Measurements from ENCODE around the gene NOTUM. TPM values are rescaled to one million over a fixed set of nuclear protein-coding genes. Genes with fewer than 3 reads are reported as not detected.

The NOTUM gene
- total and polyA plus RNA-seq, 9 of the 15 experiments (the other 6 are each of a cell fraction or from before 2014, with no cell fraction given): 0.03 to 14.0 (median 4.1) TPM

DNA sequence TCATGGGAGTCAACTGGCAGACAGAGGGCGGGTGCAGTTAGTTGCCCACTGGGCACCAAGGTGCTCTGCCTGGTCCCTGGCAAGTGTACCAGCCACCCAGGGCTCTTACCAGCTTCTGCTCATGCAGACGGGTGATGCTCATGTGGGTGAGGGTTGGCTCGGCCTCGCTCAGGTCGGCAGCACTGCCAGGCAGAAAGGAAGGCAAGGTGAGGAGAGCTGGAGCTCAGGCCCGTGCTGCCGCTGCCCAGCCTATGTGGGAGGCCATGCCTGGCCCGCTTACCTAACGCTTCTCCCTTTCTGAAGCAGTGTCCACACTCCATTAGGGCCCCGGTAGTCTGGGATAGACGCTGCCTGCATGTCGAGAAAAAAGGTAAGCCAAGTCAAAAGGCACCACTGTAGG is 45.7 kb downstream of the NOTUM start:
- in situ Hi-C loops (cut with MboI): no loop called here
- Histone ChIP-seq H4K20me1 (replicated peaks; ENCODE audit: control insufficient read depth, insufficient read depth, low read length) (peaks cover 25% of the 10 kb centered on the region), H3K9me3 (replicated peaks; ENCODE audit: control insufficient read depth, insufficient read depth, low read depth, low read length) (no peaks in the 10 kb centered on the region), H3K4me3 (no peak overlapping the region), H3K9ac (ENCODE audit: insufficient read depth in 1 of 2, low read depth in 2 of 2, low read length in 2 of 2) (no peak overlapping the region; a peak in 1 of 4 replicates), H3K9me1 (ENCODE audit: control insufficient read depth, insufficient read depth, low read length) (peaks cover 2% of the 10 kb centered on the region), H3K4me2 (ENCODE audit: insufficient read depth, low read length) (no peak overlapping the region), H3K4me1 (replicated peaks in 1 of 2; ENCODE audit: control insufficient read depth in 2 of 2, insufficient read depth in 2 of 2, low read length in 2 of 2) (peaks cover 35 to 87% of the 10 kb centered on the region in 2 experiments), H3K27me3 (ENCODE audit: control insufficient read depth in 2 of 2, insufficient read depth in 2 of 2, low read length in 2 of 2) (no peaks in the 10 kb centered on the region), H3K27ac (ENCODE audit: extremely low read depth, low read depth, low read length) (no peak overlapping the region), H2AFZ (ENCODE audit: low read depth, low read length) (no peak overlapping the region), H3K36me3 (ENCODE audit: control insufficient read depth, insufficient read depth, low read length) (peaks cover 70% of the 10 kb centered on the region; the same call in 2 of the 3 replicates), H3K79me2 (ENCODE audit: control insufficient read depth, insufficient read depth, low read length) (peaks cover 55% of the 10 kb centered on the region)
- CTCF ChIA-PET (ENCODE audit: low intra/inter-chr PET ratio): no interaction called here
- FAIRE-seq (no peak), DNase-seq (ENCODE audit: extremely low read depth in 1 of 4, low spot score in 3 of 4) (no peak), ATAC-seq (no peak)
- TF ChIP-seq CREBBP (IDR thresholded peaks at IDR 0.05; ENCODE audit: low read depth, low read length) (no peak), CBX3 (IDR thresholded peaks at IDR 0.05; ENCODE audit: borderline replicate concordance in 1 of 2, low read length in 2 of 2) (no peak), MTF1 (CRISPR knock-in tag; IDR thresholded peaks at IDR 0.05; ENCODE audit: borderline replicate concordance) (no peak), RBFOX2 (IDR thresholded peaks at IDR 0.05; ENCODE audit: low read depth, low read length) (0 out of 2 replicates have a peak, but pooled peaks have one; percentile 12)
- no TSS peak for BruUV-seq (replicated peaks)
- POLR2A ChIA-PET: interaction anchor here (3.4 kb wide), 1 partner anchor 10 kb away, joined by 32 read pairs; the partner anchor contains the start of gene MAFG
- intact Hi-C loops (cut with micrococcal nuclease): no loop called here
- WGBS (ENCODE audit: insufficient coverage, low coverage, missing lambda C conversion rate): 90% methylated on average over 10 of the region's 12 CpGs
